ENCODE measurements around the gene ZNF398. TPM values are rescaled to one million over a fixed set of nuclear protein-coding genes. Genes with fewer than 3 reads are reported as not detected.

ZNF398 gene
- total and polyA plus RNA-seq, 2 of the 13 experiments (the other 11 are each of a cell fraction or from before 2014, with no cell fraction given) = 3.0 to 8.9 TPM

GRCh38 chr7:149104749-149105148 lies 42.5 kb upstream of the ZNF398 start:
- DNase-seq (ENCODE audit: low spot score) = no peak
- WGBS (ENCODE audit: low lambda C conversion rate) = 98% methylated on average over 14 of the region's 25 CpGs
- Histone ChIP-seq H4K20me1 (ENCODE audit: insufficient read depth, low read length) (no peaks in the 10 kb centered on the region), H3K36me3 (replicated peaks in 1 of 2; ENCODE audit: control insufficient read depth in 1 of 2, insufficient read depth in 2 of 2, low read length in 2 of 2) (no peaks in the 10 kb centered on the region), H3K4me2 (ENCODE audit: low read depth, low read length) (no peak overlapping the region), H2AFZ (ENCODE audit: low read length) (no peak overlapping the region), H3K27me3 (ENCODE audit: control insufficient read depth in 1 of 2, insufficient read depth in 2 of 2, low read length in 2 of 2) (no peaks in the 10 kb centered on the region), H3K79me2 (ENCODE audit: insufficient read depth, low read length) (no peaks in the 10 kb centered on the region), H3K4me1 (ENCODE audit: insufficient read depth, low read length) (no peaks in the 10 kb centered on the region), H3K27ac (ENCODE audit: extremely low read length, insufficient read depth, low read length) (no peak overlapping the region), H3K9ac (ENCODE audit: insufficient read depth, low read depth, low read length) (no peak overlapping the region), H3K9me3 (ENCODE audit: low read length) (no peaks in the 10 kb centered on the region), H3K4me3 (replicated peaks in 1 of 3; ENCODE audit: insufficient read depth in 1 of 3, low read depth in 2 of 3, low read length in 3 of 3) (no peak overlapping the region)
- in situ Hi-C loops (cut with HindIII; ENCODE audit: extremely low pct_ligation_motif_present, low pct_unique_long_range_greater_than_20kb) (no loop called here), intact Hi-C loops (cut with micrococcal nuclease; ENCODE audit: unreplicated experiment) (no loop called here)
- ChIA-PET POLR2A (no interaction called here), CTCF (ENCODE audit: low intra/inter-chr PET ratio, low total read pairs) (no interaction called here)
- ATAC-seq = no peak
- TF ChIP-seq TERF1 (CRISPR knock-in tag; IDR thresholded peaks at IDR 0.05) = no peak
- TF ChIP-seq ZNF619 (CRISPR knock-in tag; IDR thresholded peaks at IDR 0.05) = no peak
- TF ChIP-seq SMYD3 (CRISPR knock-in tag; IDR thresholded peaks at IDR 0.05) = no peak
- no peak for TF ChIP-seq ZFP41 (CRISPR knock-in tag; IDR thresholded peaks at IDR 0.05; ENCODE audit: borderline replicate concordance)
- TF ChIP-seq, protein P1, sequence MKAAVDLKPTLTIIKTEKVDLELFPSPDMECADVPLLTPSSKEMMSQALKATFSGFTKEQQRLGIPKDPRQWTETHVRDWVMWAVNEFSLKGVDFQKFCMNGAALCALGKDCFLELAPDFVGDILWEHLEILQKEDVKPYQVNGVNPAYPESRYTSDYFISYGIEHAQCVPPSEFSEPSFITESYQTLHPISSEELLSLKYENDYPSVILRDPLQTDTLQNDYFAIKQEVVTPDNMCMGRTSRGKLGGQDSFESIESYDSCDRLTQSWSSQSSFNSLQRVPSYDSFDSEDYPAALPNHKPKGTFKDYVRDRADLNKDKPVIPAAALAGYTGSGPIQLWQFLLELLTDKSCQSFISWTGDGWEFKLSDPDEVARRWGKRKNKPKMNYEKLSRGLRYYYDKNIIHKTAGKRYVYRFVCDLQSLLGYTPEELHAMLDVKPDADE (CRISPR knock-in tag; IDR thresholded peaks at IDR 0.05) = no peak
- TF ChIP-seq ZNF589 (CRISPR knock-in tag; conservative IDR thresholded peaks at IDR 0.05) = no peak
- BruUV-seq (replicated peaks) = no TSS peak
- no peak for FAIRE-seq

DNA sequence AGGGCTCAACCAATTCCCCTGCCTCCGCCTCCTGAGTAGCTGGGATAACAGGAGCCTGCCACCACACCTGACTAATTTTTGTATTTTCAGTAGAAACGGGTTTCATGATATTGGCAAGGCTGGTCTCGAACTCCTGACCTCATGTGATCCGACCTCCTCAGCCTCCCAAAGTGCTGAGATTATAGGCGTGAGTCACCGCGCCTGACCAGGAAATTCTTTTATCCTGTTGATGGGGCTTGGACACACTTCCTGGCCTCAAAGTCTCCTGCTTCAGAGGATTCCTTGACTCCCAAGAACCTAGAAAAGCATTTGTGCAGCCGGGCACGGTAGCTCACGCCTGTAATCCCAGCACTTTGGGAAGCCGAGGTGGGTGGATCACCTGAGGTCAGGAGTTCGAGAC lies 37.3 kb upstream of the ZNF398 start:
- Histone ChIP-seq H3K36me3 (replicated peaks in 1 of 2; ENCODE audit: control insufficient read depth in 1 of 2, insufficient read depth in 2 of 2, low read length in 2 of 2) (no peaks in the 10 kb centered on the region), H3K4me3 (replicated peaks in 1 of 3; ENCODE audit: insufficient read depth in 1 of 3, low read depth in 2 of 3, low read length in 3 of 3) (no peak overlapping the region), H3K9ac (ENCODE audit: insufficient read depth, low read depth, low read length) (no peak overlapping the region), H3K27ac (ENCODE audit: extremely low read length, insufficient read depth, low read length) (no peak overlapping the region), H3K4me2 (ENCODE audit: low read depth, low read length) (no peak overlapping the region), H4K20me1 (ENCODE audit: insufficient read depth, low read length) (no peaks in the 10 kb centered on the region), H2AFZ (ENCODE audit: low read length) (no peak overlapping the region), H3K27me3 (ENCODE audit: control insufficient read depth in 1 of 2, insufficient read depth in 2 of 2, low read length in 2 of 2) (no peaks in the 10 kb centered on the region), H3K9me3 (ENCODE audit: low read length) (no peaks in the 10 kb centered on the region), H3K4me1 (ENCODE audit: insufficient read depth, low read length) (0 out of 2 replicates have a peak, but pooled peaks cover 9% of the 10 kb centered on the region), H3K79me2 (ENCODE audit: insufficient read depth, low read length) (no peaks in the 10 kb centered on the region)
- 96% methylated on average over 12 of the region's 12 CpGs for WGBS (ENCODE audit: low lambda C conversion rate)
- CTCF ChIA-PET (ENCODE audit: low intra/inter-chr PET ratio, low total read pairs) = no interaction called here
- intact Hi-C loops (cut with micrococcal nuclease; ENCODE audit: unreplicated experiment) (loop anchor here (2.0 kb wide), 1 partner anchor 17 kb away; no protein-coding TSS in a partner anchor), in situ Hi-C loops (cut with HindIII; ENCODE audit: extremely low pct_ligation_motif_present, low pct_unique_long_range_greater_than_20kb) (no loop called here)
- ATAC-seq = no peak
- POLR2A ChIA-PET = no interaction called here
- DNase-seq (ENCODE audit: low spot score) = no peak
- no peak for FAIRE-seq
- no TSS peak for BruUV-seq (replicated peaks)
- TF ChIP-seq SOX6 (IDR thresholded peaks at IDR 0.05) (no peak), SOX6 (CRISPR knock-in tag; IDR thresholded peaks at IDR 0.05) (no peak), SP140L (CRISPR knock-in tag; IDR thresholded peaks at IDR 0.05; ENCODE audit: borderline replicate concordance) (no peak), STAG1 (CRISPR knock-in tag; IDR thresholded peaks at IDR 0.05) (no peak), ELF1 (CRISPR knock-in tag; IDR thresholded peaks at IDR 0.05) (no peak), ZNF710 (CRISPR knock-in tag; IDR thresholded peaks at IDR 0.05; ENCODE audit: borderline replicate concordance) (no peak), ZFX (CRISPR knock-in tag; IDR thresholded peaks at IDR 0.05; ENCODE audit: low read depth) (no peak)
- TF ChIP-seq, protein P2, sequence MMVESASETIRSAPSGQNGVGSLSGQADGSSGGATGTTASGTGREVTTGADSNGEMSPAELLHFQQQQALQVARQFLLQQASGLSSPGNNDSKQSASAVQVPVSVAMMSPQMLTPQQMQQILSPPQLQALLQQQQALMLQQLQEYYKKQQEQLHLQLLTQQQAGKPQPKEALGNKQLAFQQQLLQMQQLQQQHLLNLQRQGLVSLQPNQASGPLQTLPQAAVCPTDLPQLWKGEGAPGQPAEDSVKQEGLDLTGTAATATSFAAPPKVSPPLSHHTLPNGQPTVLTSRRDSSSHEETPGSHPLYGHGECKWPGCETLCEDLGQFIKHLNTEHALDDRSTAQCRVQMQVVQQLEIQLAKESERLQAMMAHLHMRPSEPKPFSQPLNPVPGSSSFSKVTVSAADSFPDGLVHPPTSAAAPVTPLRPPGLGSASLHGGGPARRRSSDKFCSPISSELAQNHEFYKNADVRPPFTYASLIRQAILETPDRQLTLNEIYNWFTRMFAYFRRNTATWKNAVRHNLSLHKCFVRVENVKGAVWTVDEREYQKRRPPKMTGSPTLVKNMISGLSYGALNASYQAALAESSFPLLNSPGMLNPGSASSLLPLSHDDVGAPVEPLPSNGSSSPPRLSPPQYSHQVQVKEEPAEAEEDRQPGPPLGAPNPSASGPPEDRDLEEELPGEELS (CRISPR knock-in tag; IDR thresholded peaks at IDR 0.05) = no peak
